Left ventricle myocardium inferior (tissue), 1 donor: ENCODE measurements around the gene ADORA3. TPM values are rescaled to one million over a fixed set of nuclear protein-coding genes. Genes with fewer than 3 reads are reported as not detected.
A peak's percentile ranks its signal among the peaks of the same experiment; 100 is the strongest.

Source experiments
- DNase-seq: peaks from one replicate; pipeline ENCODE4 v3.0.0-alpha.2; 2020
- H3K27ac ChIP-seq: fragments of 200-600 bp; replicated peaks from 2 replicates; pipeline ENCODE4 v1.8.0; 2021
- H3K27me3 ChIP-seq: fragments of 200-600 bp; 2 replicates; pipeline ENCODE4 v1.8.0; 2021; ENCODE audit warnings: low read depth
- H3K36me3 ChIP-seq: fragments of 200-600 bp; 2 replicates; pipeline ENCODE4 v1.8.0; 2021
- H3K4me1 ChIP-seq: fragments of 200-600 bp; 2 replicates; pipeline ENCODE4 v1.8.0; 2021
- H3K4me3 ChIP-seq: fragments of 200-600 bp; 2 replicates; pipeline ENCODE4 v1.8.0; 2021; ENCODE audit warnings: mild to moderate bottlenecking, moderate library complexity
- H3K9me3 ChIP-seq: fragments of 200-600 bp; replicated peaks from 2 replicates; pipeline ENCODE4 v1.8.0; 2021
- intact Hi-C: fragments of 100-400 bp; cut with micrococcal nuclease; formaldehyde crosslinking; loops from one replicate; pipeline ENCODE4 v1.11.0; 2022
- total RNA-seq: library from RNA; stranded (reverse); fragmentation: NEBNext Ultra II Directional; extraction: Animal tissue kit (Norgen Biotek cat#: 25700); gene quantifications from one replicate; pipeline ENCODE4 v1.2.1, GENCODE V29; 2021
- TF ChIP-seq, protein P1 (sequence below): fragments of 200-600 bp; IDR thresholded peaks from 2 replicates; pipeline ENCODE4 v1.8.0; 2021; ENCODE audit warnings: antibody characterized with exemption, mild to moderate bottlenecking, borderline replicate concordance
- donor health status: DM: no; HTN: yes; CAD: no; lungs with severe emphysema.

Gene ADORA3
- total RNA-seq, 1 donor from 2014 or later, result 3.1 TPM

DNA sequence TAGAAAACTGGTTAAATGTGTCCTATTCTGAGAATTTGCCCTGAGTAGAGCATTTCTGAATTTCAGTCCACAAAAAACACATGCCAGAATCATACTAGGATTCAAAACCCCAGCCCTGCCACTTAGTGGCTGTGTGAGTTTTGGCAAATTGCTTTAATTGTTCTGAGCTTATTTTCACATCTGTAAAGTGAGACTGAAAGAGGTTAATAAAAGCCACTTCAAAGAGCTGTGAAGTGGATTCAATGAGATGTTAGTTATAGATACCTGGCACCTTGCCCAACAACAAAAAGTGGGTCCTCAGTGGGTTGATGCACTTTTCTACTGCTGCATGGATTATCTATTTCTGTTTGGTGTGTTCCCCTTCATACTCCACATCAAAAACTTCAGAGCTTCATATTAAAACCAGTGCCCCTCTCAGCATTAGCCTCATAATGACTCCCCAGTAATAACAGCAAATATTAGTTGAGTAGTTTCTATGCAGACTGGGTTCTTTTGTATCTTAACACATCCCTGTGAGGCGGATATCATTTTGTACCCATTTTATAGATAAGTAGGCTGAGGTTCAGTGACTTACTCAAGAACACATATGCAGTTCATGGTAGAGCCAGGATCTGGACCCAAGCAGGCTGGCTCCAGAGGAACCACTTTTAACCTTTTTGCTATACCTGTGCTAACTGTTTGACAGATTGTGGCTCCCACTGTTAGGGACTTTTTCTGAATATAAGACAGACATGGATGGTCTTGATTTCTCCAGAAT lies 14.2 kb upstream of the ADORA3 start:
- intact Hi-C loops, result loop anchor here (10.0 kb wide), 1 partner anchor 77 kb away; no protein-coding TSS in a partner anchor
- TF ChIP-seq, protein P1, sequence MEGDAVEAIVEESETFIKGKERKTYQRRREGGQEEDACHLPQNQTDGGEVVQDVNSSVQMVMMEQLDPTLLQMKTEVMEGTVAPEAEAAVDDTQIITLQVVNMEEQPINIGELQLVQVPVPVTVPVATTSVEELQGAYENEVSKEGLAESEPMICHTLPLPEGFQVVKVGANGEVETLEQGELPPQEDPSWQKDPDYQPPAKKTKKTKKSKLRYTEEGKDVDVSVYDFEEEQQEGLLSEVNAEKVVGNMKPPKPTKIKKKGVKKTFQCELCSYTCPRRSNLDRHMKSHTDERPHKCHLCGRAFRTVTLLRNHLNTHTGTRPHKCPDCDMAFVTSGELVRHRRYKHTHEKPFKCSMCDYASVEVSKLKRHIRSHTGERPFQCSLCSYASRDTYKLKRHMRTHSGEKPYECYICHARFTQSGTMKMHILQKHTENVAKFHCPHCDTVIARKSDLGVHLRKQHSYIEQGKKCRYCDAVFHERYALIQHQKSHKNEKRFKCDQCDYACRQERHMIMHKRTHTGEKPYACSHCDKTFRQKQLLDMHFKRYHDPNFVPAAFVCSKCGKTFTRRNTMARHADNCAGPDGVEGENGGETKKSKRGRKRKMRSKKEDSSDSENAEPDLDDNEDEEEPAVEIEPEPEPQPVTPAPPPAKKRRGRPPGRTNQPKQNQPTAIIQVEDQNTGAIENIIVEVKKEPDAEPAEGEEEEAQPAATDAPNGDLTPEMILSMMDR, result no peak
- Histone ChIP-seq H3K4me3 (no peak overlapping the region), H3K9me3 (no peaks in the 10 kb centered on the region), H3K36me3 (no peaks in the 10 kb centered on the region), H3K27me3 (no peaks in the 10 kb centered on the region), H3K27ac (peak overlapping the region; percentile 96), H3K4me1 (peaks cover 58% of the 10 kb centered on the region)
- DNase-seq, result no peak

DNA sequence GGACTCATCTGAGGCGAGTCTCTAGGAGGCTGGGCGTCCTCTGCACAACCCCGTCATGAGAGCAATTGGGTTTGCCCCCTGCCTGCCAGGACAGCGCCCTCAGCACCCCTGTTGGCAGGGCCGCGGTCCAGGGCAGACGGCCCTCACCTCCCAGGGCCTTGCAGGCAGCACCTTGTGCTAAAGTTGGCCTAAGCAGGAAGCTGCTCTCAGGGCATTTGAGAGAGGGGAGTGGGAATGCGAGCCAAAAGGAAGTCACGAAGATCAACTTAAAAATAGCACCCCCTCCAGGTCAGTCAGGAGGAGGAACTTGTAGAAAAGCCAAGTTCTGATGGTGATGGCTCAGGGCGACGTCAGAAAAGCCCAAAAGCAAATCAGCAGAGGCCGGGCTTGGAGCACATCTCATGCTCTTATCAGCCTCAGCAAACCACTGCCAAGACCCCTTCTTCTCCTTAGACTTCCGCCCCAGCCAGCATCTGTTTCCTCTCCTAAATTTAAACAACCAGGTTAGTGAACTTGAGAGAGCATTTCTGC lies 12.6 kb upstream of the ADORA3 start:
- intact Hi-C loops, result loop anchor here (10.0 kb wide), 1 partner anchor 79 kb away; no protein-coding TSS in a partner anchor
- Histone ChIP-seq H3K36me3 (no peaks in the 10 kb centered on the region), H3K27ac (peak overlapping the region; percentile 96), H3K4me1 (peaks cover 71% of the 10 kb centered on the region), H3K9me3 (no peaks in the 10 kb centered on the region), H3K27me3 (no peaks in the 10 kb centered on the region), H3K4me3 (peak overlapping the region; percentile 61)
- peak; percentile 58 for DNase-seq
- TF ChIP-seq, protein P1, result peak; percentile 56

DNA sequence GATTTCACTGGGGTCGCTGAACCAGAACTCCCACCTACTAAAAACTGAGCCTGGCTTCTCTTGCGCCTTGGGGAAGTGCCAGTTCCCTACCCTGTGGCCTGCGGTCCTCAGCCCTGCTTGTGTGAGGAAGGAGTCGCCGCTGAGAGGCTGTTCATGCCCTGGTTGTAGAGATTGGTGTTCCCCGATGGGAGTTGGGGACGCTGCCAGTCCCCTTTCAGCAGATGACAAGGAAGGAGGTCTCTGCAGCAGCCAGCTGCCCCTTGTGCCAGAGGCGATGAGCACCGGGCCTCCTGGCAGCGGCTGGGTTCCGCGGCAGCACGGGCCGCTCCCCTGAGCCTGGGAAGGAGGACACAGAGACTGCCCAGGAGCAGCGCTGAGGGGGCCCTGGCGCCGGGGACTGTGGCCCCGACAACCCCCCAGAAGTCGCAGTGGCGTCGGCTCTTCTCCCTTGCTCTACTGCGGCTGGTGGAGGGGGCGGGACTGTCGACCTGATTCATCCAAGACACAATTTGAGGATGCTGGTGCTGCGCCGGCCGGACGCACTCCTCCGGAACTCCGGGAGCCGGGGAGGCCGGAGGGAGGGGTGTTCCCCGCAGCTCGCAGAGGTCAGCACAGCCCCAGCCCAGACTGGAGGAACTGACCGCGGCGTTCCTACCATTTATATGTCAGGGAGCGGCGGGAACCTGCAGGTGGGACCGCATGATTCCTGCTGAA lies 12.0 kb upstream of the ADORA3 start:
- Histone ChIP-seq H3K4me1 (peaks cover 77% of the 10 kb centered on the region), H3K27me3 (no peaks in the 10 kb centered on the region), H3K36me3 (no peaks in the 10 kb centered on the region), H3K9me3 (no peaks in the 10 kb centered on the region), H3K4me3 (peak overlapping the region; percentile 61), H3K27ac (peak overlapping the region; percentile 96)
- TF ChIP-seq, protein P1, result no peak
- intact Hi-C loops, result loop anchor here (10.0 kb wide), 1 partner anchor 79 kb away; no protein-coding TSS in a partner anchor
- peak; percentile 84 for DNase-seq

DNA sequence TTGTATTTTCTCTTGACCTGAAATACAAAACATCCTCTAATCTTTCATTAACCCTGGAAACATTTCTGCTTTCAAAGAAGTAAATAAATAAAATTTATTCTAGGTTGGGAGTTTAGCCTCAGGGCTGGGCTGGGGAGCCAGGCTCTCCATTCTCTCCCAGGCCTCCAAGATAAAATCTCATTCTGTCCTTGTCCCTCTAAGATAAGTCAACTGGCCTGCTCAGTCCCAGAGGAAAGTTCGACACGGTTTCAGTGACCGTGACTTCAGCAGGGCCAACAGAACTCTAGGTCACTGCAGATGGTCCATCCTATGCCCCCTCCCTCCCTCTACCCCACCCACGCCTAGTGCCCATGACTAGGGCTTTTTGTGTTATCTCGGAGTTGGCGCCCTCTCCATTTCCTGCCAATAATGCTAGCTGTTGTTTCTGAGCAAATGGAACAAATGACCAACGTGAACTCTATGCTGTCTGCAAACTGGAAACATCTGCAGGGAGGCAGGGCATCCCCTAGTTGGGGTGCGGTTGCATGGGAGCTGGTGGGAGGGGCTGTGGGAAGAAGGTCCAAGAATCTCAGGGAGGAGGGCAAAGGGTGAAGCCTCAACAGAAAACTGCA lies 10.1 kb upstream of the ADORA3 start:
- peak; percentile 20 for DNase-seq
- Histone ChIP-seq H3K36me3 (no peaks in the 10 kb centered on the region), H3K27ac (peak overlapping the region; percentile 96), H3K9me3 (no peaks in the 10 kb centered on the region), H3K27me3 (no peaks in the 10 kb centered on the region), H3K4me3 (no peak overlapping the region), H3K4me1 (peaks cover 95% of the 10 kb centered on the region)
- intact Hi-C loops, result loop anchor here (10.0 kb wide), 1 partner anchor 81 kb away; no protein-coding TSS in a partner anchor
- TF ChIP-seq, protein P1, result no peak

DNA sequence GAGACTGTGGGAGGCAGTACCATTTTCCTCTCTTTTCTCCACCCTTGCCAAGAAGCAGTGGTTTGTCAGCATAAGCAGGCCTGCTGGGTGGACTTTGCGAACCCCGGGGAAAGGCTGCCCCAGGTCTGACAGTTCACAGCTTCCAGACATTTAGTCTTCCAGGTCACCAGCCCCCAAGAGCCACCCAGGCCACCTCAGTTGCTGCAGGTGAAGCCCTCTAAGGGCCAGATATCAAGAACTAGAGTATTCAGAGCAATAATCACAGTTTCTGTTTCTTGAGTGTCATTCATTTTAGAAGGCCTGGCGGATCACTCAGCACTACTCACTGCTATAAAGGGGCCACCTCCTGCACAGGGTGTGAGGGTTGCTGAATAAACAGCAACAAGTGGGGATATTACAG lies 9.5 kb upstream of the ADORA3 start:
- no peaks in the 10 kb centered on the region for H3K9me3 ChIP-seq
- TF ChIP-seq, protein P1, result no peak
- H3K4me3 ChIP-seq, result no peak overlapping the region
- peaks cover 98% of the 10 kb centered on the region for H3K4me1 ChIP-seq
- H3K36me3 ChIP-seq, result no peaks in the 10 kb centered on the region
- DNase-seq, result no peak
- H3K27ac ChIP-seq, result peak overlapping the region; percentile 96
- intact Hi-C loops, result loop anchor here (10.0 kb wide), 1 partner anchor 82 kb away; no protein-coding TSS in a partner anchor
- no peaks in the 10 kb centered on the region for H3K27me3 ChIP-seq
